GM19025 (cell line): ENCODE results near the gene APEH.
A peak's percentile ranks its signal among the peaks of the same experiment; 100 is the strongest.

ENCODE experiments used
- ATAC-seq: cut with Tn5 transposase; IDR thresholded peaks from one replicate; pipeline ENCODE4 v1.9.1; 2021; ENCODE audit warnings: mild to moderate bottlenecking, low read depth, moderate library complexity; ENCODE audit not compliant: unreplicated experiment

Gene APEH

GRCh38 chr3:49673715-49674496 lies at the start of gene APEH:
Gene APEH, plus strand, starts transcription at chr3:49674351. Its CDS starts 51 bp downstream, at chr3:49674402.
- peak; percentile 70 for ATAC-seq

DNA sequence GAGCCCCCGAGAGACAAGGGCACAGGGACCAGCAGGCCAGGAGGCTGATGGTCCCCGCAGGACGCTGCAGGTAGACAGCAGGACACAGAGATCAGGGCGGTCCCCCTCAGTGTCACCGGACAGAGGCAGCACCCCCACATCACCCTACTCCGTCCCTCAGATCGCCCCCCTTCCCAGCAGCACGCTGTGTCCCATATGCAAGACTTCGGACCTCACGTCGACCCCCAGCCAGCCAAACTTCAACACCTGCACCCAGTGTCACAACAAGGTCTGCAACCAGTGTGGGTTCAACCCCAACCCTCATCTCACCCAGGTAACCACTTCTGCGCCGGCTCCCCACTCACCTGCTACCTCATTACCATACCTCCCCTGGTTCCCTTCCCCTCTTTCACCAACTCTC lies 49.1 kb upstream of the APEH start:
- no peak for ATAC-seq

- no peak for ATAC-seq
Measured at GRCh38 chr3:49626101-49626581, 48.0 kb upstream of the APEH start.

DNA sequence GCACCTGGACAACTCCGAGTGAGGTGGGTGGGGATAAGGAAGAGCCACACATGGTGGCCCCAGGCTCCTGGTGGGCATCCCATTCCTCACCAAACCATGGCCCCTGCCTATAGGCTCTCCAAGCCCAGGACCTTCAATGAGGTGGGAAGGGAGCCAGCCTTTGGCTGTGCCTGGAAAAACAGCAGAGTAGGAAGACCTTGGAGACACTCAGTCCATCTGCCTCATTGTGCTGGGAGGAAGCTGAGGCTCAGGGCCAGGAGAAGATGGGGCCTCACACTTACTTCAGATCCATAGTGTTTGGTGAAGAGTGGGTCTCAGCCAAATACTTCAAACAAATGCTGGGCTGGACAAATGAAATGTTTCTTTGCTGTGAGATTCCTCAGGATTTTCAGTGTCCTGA lies 47.4 kb upstream of the APEH start:
- no peak for ATAC-seq

GRCh38 chr3:49627634-49628033 lies 46.5 kb upstream of the APEH start:
- ATAC-seq: no peak

DNA sequence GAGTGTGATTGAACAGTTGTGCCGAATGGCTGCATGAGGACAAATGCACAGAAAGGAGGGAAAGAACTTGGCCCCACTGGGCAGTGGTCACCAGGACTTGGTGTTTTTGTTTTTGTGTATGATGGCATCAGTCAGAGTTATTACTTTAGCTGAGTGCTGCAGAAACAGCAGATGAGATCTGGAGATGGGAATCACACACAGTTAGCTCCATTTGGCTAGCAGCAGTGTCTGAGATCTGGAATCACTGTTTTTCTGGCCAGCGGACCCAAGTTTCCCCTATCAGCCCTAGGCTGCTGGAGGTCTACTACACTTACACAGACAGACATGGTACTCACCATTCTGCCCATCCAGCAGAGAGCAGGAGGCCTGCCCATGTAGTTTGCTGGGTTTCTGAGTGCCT lies 45.9 kb upstream of the APEH start:
- no peak for ATAC-seq

GRCh38 chr3:49629451-49629850 lies 44.7 kb upstream of the APEH start:
- no peak for ATAC-seq

GRCh38 chr3:49629866-49630265 lies 44.3 kb upstream of the APEH start:
- no peak for ATAC-seq

- no peak for ATAC-seq
Measured at GRCh38 chr3:49630784-49631183, 43.4 kb upstream of the APEH start.

DNA sequence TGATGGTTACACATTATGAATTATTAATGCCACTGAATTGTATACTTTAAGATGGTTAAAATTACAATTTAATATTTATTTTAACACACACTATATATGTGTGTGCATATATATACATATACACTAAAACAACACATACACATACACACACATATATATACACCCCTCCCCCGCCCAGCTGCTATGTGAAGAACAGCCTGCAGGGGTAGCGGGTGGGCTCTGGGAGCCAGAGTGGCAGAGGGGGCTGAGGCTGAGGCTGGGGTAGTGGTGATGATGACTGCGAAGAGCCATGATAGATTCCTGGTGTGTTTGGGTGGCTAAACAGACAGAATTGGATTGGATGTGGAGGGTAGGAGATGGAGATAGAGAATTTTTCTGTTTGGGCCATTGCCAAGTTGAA lies 39.4 kb upstream of the APEH start:
- ATAC-seq: no peak

DNA sequence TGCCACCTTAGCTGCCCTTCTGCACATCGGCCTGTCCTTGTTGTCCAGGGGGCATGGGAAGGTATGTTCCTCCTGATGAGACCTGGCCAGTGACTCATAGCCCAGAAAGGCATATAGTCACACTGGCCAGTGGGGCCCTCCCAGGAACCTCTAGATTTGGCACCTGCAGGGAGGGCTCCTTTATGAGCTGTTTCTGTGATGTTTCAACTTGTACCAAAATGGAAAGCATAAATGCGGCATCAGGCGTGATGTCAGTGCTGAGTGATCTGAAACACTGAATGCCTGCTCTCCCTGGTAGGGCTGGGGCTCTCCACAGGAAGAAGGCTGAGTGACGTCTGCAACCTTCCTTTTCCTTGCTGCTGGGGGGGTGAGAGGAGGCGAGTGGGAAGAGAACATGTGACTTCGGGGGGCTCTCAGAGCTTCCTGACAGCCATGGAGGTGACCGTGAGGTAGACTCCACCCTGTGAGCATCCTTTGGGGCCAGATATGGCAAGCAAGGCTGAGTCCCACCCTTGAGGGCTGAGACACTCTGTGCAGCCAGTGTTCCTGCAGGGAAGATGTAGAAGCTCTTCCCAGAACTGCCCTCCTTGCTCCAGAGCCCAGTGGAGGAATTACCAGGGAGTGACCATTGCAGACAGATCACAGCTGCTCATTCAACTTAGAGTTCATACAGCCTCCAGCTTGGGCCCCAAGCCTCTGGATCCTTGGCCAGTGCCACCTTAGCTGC lies 37.1 kb upstream of the APEH start:
- ATAC-seq: no peak

DNA sequence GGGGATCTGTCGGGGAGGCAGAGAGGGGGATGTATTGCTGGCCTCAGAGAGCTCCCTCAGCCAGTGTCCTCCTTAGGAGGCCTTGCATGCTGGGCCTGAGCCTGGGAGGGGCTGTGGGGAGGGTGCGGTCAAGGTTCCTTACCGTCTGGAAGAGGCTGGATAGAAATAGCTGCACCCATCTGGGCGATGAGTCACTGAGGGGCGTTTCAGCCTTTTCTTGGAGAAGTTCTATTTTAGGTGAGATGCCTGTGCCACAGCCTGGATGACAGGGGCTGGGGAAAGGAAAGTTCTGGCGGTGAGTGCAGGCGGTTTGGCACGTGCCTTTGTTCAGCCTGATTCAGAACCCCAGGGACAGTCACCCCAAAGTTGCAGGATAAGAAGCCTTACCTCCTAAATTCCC lies 35.7 kb upstream of the APEH start:
- ATAC-seq: no peak

- ATAC-seq: no peak
Measured at GRCh38 chr3:49639551-49639950, 34.6 kb upstream of the APEH start.

DNA sequence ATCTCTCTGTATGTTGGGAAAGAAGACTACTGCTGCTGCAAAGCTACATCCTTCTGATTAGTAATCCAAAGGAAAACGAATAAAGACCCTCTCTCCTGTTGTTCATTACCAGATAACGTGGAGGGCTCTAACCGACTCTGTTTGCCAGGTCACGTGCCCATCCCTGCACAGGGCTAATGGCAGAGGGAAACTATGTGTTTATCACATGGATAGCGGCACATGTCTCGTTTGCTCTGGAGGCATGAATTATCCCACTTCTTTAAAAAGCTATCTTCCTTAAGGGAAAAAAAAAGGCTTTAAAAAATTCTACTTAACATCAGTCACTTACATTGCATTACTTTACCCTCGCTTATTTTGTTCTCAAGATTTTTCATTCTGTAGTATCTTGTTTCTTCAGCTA lies 32.9 kb upstream of the APEH start:
- no peak for ATAC-seq

DNA sequence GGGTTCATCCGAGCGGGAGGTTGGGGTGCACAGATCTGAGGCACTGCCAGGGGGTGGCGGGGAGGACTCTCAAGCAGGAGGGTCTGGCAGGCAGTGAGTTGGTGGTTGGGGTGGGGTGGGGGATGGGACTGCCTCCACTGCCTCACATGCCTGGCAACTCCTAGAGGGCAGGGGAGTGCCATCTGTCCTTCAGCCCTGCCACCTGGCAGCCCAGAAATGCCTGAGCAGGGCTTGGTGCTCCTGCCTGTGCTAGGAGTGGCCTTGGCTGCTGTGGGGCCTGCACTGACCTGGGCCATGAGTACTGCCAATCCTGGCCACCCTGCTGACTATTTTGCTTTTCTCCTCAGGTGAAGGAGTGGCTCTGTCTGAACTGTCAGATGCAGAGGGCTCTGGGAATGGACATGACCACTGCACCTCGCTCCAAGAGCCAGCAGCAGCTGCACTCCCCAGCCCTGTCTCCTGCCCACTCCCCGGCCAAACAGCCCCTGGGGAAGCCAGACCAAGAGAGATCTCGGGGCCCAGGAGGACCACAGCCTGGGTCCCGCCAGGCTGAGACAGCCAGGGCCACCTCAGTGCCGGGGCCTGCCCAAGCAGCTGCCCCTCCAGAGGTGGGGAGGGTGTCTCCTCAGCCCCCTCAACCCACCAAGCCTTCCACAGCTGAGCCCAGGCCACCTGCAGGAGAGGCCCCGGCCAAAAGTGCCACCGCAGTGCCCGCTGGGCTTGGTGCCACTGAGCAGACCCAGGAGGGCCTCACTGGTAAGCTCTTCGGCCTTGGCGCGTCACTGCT lies 32.0 kb upstream of the APEH start:
- no peak for ATAC-seq

GRCh38 chr3:49642708-49643145 lies 31.4 kb upstream of the APEH start:
- no peak for ATAC-seq

DNA sequence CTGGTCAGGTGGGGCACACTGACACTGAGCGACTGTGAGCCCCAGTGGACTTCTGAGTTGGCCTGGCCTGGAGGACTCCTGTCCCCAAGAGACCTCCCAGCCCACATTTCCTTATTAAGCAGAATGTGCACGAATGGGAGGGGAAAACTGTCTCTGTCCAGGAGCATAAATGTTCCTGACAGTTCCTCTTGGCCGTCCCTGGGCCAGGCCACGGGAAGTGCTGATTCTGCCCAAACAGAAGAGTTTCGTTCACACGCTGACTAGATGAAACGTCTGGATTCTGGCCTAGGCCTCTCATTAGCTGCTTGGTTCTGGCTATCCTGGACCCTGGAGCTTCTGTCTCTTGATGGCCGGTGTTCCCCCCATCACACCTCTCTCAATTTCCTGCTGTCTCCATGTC lies 29.5 kb upstream of the APEH start:
- ATAC-seq: no peak

- ATAC-seq: no peak
Measured at GRCh38 chr3:49646236-49646635, 27.9 kb upstream of the APEH start.

- ATAC-seq: no peak
Measured at GRCh38 chr3:49647741-49648140, 26.4 kb upstream of the APEH start.

DNA sequence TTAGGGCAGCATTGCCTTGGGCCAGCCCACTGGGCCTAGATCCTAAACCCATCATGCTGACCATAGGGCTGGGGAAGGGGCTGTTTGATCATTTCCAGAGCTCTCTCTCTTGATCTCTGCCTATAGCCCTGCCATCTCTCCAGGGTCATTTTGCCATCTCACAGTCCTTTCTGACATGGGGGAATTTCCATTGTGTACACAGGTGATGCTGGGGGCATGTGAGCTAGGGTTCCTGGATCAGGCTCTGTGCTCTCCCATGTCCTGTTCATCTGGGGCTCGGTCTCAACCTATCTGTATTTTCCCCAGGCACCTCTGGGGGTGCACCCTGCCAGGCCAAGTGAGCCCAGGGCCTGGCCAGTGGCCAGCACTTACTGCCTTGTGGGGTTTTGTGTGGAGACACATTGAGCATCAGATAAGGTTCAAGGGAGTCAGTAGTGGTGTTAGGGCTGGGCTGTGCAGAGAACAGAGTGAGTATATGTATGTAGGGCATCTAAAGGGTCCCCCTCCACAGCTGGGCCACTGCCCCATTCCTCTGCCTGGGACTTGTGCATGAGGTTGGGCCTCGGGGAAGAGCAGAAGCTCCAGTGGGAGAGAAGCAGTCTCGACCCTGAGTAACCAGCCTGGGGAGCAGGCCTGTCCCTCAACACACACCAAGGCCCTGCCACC lies 25.7 kb upstream of the APEH start:
- no peak for ATAC-seq

GRCh38 chr3:49649576-49649975 lies 24.6 kb upstream of the APEH start:
- no peak for ATAC-seq
